ENCODE measurements around the gene CAVIN2. TPM values are rescaled to one million over a fixed set of nuclear protein-coding genes. Genes with fewer than 3 reads are reported as not detected.

Gene CAVIN2
- total and polyA plus RNA-seq, 2 donors (not counting 3 experiments of a cell fraction or from before 2014, with no cell fraction given) = 202 to 260 TPM

DNA sequence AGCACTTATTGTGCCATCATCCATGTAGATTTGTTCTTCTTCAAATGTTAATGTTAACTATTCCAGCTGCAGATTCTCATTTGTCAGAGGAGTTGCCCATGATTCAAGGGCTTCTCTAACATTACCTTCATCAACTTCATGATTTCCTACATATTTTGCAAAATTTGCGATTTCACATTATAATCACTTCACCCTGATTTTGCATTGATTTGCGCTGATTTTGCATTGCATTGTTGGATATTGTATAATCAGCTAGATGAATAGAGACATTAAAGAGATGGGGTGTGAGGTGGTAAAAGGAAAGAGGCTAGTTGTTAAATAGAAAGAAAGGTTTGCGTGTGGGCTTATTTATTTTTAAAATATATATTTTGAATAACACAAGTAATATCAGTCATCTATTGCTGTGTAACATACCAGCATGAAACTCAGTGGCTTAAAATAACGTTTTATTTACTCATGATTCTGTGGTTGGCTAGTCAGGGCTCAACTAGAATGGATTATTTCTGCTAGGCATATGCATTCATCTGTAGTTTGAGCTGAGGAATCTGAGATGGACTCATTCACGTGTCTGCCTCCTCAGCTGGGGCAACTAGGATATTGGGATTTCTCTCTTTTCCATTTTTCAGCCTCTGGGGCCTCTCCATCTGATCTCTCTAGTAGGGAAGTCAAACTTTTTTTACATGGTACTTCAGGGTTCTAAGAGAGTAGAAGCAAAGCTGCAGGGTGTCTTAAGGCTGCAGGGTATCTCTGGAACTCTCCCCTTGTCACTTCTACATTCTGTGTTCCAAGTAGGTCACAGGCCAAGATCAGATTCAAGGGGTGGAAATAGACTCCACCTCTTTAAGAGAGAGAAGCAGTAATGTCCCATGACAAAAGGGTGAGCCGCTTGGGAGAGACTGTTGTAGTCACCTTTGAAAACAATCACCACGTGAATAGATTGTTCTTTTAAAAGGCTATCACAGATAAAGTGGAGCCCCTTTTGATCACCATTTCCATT, 2.2 kb upstream of the CAVIN2 start:
- Histone ChIP-seq H3K9ac (replicated peaks; ENCODE audit: extremely low read depth, insufficient read depth, low read length) (no peak overlapping the region), H3K4me1 (ENCODE audit: control insufficient read depth, extremely low read depth, insufficient read depth, low read length) (peaks cover 20% of the 10 kb centered on the region), H3K9me3 (replicated peaks; ENCODE audit: control insufficient read depth, insufficient read depth, low read length) (no peaks in the 10 kb centered on the region), H2AFZ (ENCODE audit: low read depth, low read length) (no peak overlapping the region), H3K27ac (ENCODE audit: insufficient read depth, low read depth, low read length) (no peak overlapping the region), H3K4me3 (replicated peaks in 1 of 3; ENCODE audit: insufficient read depth in 1 of 3, low read depth in 1 of 3, low read length in 3 of 3) (no peak overlapping the region), H3K4me2 (ENCODE audit: insufficient read depth, low read length) (no peak overlapping the region), H3K36me3 (ENCODE audit: control insufficient read depth in 2 of 2, extremely low read depth in 1 of 2, insufficient read depth in 2 of 2, low read length in 2 of 2) (peaks cover 0 to 2% of the 10 kb centered on the region in 2 experiments), H4K20me1 (replicated peaks; ENCODE audit: control insufficient read depth, extremely low read depth, insufficient read depth, low read length) (no peaks in the 10 kb centered on the region), H3K27me3 (ENCODE audit: control insufficient read depth in 2 of 2, insufficient read depth in 2 of 2, low read length in 2 of 2) (no peaks in the 10 kb centered on the region), H3K9me1 (replicated peaks; ENCODE audit: control insufficient read depth, extremely low read depth, insufficient read depth, low read length) (no peaks in the 10 kb centered on the region), H3K79me2 (ENCODE audit: control insufficient read depth, insufficient read depth, low read length) (peaks cover 28% of the 10 kb centered on the region)
- intact Hi-C loops (cut with micrococcal nuclease) = loop anchor here (5.0 kb wide), 1 partner anchor 172 kb away; the partner anchor contains the start of gene NABP1
- DNase-seq (ENCODE audit: low read depth, low spot score) (no peak), FAIRE-seq (no peak)
- TF ChIP-seq POLR2A (IDR thresholded peaks at IDR 0.05; ENCODE audit: low read depth, low read length) = no peak
- no peak for TF ChIP-seq MAX (IDR thresholded peaks at IDR 0.05; ENCODE audit: insufficient read depth, insufficient read length)
- TF ChIP-seq POLR2AphosphoS5 (IDR thresholded peaks at IDR 0.05; ENCODE audit: insufficient read depth, low read depth, low read length) = no peak
- TF ChIP-seq CTCF (IDR thresholded peaks at IDR 0.05; ENCODE audit: extremely low read depth in 1 of 2, insufficient read depth in 1 of 2, low read depth in 1 of 2, low read length in 2 of 2) = no peak
- no peak for TF ChIP-seq JUN (IDR thresholded peaks at IDR 0.05; ENCODE audit: borderline replicate concordance, insufficient read depth, insufficient read length, low read depth)
- TF ChIP-seq FOS (IDR thresholded peaks at IDR 0.05; ENCODE audit: borderline replicate concordance, insufficient read depth, low read length) = no peak
- no peak for TF ChIP-seq EZH2 (IDR thresholded peaks at IDR 0.05; ENCODE audit: borderline replicate concordance, low read depth, low read length, severe bottlenecking)
- TF ChIP-seq GATA2 (IDR thresholded peaks at IDR 0.05; ENCODE audit: insufficient read depth, insufficient read length, low read depth, low read length) = no peak
- TF ChIP-seq MYC (IDR thresholded peaks at IDR 0.05; ENCODE audit: low read depth, low read length) = no peak
- BruUV-seq (replicated peaks) = no TSS peak
- dilution Hi-C loops (cut with MboI; ENCODE audit: extremely low pct_ligation_motif_present, low sequenced_read_pairs) = no loop called here
- CTCF ChIA-PET = no interaction called here
- POLR2A ChIA-PET = no interaction called here
